Neuronal stem cell (in vitro differentiated cells): ENCODE measurements around the gene SLC23A3.

Source experiments
- DNase-seq: peaks from one replicate; pipeline ENCODE4 v3.0.0-alpha.2; 2013; ENCODE audit warnings: low spot score
- H2AFZ ChIP-seq: one replicate; pipeline ENCODE4 v1.6.1; 2013; ENCODE audit warnings: mild to moderate bottlenecking, low read length, inconsistent platforms
- H2AK5ac ChIP-seq: 2 replicates; pipeline ENCODE4 v1.6.1; 2013; ENCODE audit warnings: low read depth, mild to moderate bottlenecking, inconsistent platforms, low read length, moderate library complexity, mixed read lengths
- H2BK120ac ChIP-seq: 2 replicates; pipeline ENCODE4 v1.6.1; 2013; ENCODE audit warnings: low read depth, mild to moderate bottlenecking, inconsistent platforms, low read length, moderate library complexity, mixed read lengths
- H2BK12ac ChIP-seq: one replicate; pipeline ENCODE4 v1.6.1; 2013; ENCODE audit warnings: low read length, inconsistent platforms
- H2BK15ac ChIP-seq: 2 replicates; pipeline ENCODE4 v1.6.1; 2013; ENCODE audit warnings: mild to moderate bottlenecking, low read length, inconsistent platforms, mixed read lengths
- H2BK5ac ChIP-seq: one replicate; pipeline ENCODE4 v1.6.1; 2013; ENCODE audit warnings: inconsistent platforms, mild to moderate bottlenecking, low read length, moderate library complexity
- H3K14ac ChIP-seq: one replicate; pipeline ENCODE4 v1.6.1; 2013; ENCODE audit warnings: low read length, inconsistent platforms
- H3K18ac ChIP-seq: 2 replicates; pipeline ENCODE4 v1.6.1; 2013; ENCODE audit warnings: low read length, inconsistent platforms
- H3K23ac ChIP-seq: 2 replicates; pipeline ENCODE4 v1.6.1; 2013; ENCODE audit warnings: low read depth, mild to moderate bottlenecking, mixed read lengths, low read length, inconsistent platforms; ENCODE audit not compliant: poor library complexity
- H3K27ac ChIP-seq: replicated peaks from 3 replicates; pipeline ENCODE4 v1.5.1; 2013; ENCODE audit warnings: low read length, inconsistent platforms
- H3K27me3 ChIP-seq, 3 experiments: 2 replicates each; pipeline ENCODE4 v1.6.1; 2013; ENCODE audit warnings: low read length in 3 of 3, mild to moderate bottlenecking in 2 of 3, inconsistent platforms in 1 of 3, low read depth in 1 of 3, mixed read lengths in 1 of 3, moderate library complexity in 1 of 3; ENCODE audit not compliant: control insufficient read depth in 3 of 3, insufficient read depth in 3 of 3
- H3K36me3 ChIP-seq, 2 donors: replicated peaks in 1 of 2; 2 replicates each; pipeline ENCODE4 v1.6.1; 2013; ENCODE audit warnings: low read length in 2 of 2; ENCODE audit not compliant: control insufficient read depth in 2 of 2, insufficient read depth in 2 of 2
- H3K4ac ChIP-seq: 2 replicates; pipeline ENCODE4 v1.6.1; 2013; ENCODE audit warnings: inconsistent platforms, mild to moderate bottlenecking, low read length, moderate library complexity
- H3K4me1 ChIP-seq, 2 donors: 1 replicate in 1 of 2; 2 replicates in 1 of 2; pipeline ENCODE4 v1.6.1; 2013; ENCODE audit warnings: low read length in 2 of 2, low read depth in 1 of 2; ENCODE audit not compliant: control insufficient read depth in 2 of 2, insufficient read depth in 1 of 2
- H3K4me2 ChIP-seq: one replicate; pipeline ENCODE4 v1.6.1; 2013; ENCODE audit warnings: mild to moderate bottlenecking, low read length, inconsistent platforms; ENCODE audit not compliant: insufficient read depth, poor library complexity, severe bottlenecking
- H3K4me3 ChIP-seq, 2 donors: 2 replicates each; pipeline ENCODE4 v1.5.1; 2013; ENCODE audit warnings: low read length in 2 of 2, mild to moderate bottlenecking in 2 of 2, inconsistent platforms in 1 of 2, moderate library complexity in 1 of 2
- H3K79me1 ChIP-seq: one replicate; pipeline ENCODE4 v1.6.1; 2013; ENCODE audit warnings: low read depth, mild to moderate bottlenecking, inconsistent platforms, low read length, moderate library complexity
- H3K9ac ChIP-seq: one replicate; pipeline ENCODE4 v1.6.1; 2013; ENCODE audit warnings: mild to moderate bottlenecking, low read depth, low read length, inconsistent platforms; ENCODE audit not compliant: poor library complexity
- H3K9me3 ChIP-seq, 2 donors: replicated peaks in 1 of 2; 2 replicates each; pipeline versions ENCODE3 to v1.6.1; 2013; ENCODE audit warnings: low read length in 2 of 2, mild to moderate bottlenecking in 2 of 2, inconsistent platforms in 1 of 2, low read depth in 1 of 2, mixed read lengths in 1 of 2, moderate library complexity in 1 of 2; ENCODE audit not compliant: control insufficient read depth in 2 of 2, insufficient read depth in 1 of 2
- H4K8ac ChIP-seq: one replicate; pipeline ENCODE4 v1.6.1; 2013; ENCODE audit warnings: low read depth, mild to moderate bottlenecking, inconsistent platforms, low read length, moderate library complexity
- H4K91ac ChIP-seq: one replicate; pipeline ENCODE4 v1.6.1; 2013; ENCODE audit warnings: low read length, low read depth, mild to moderate bottlenecking, inconsistent platforms; ENCODE audit not compliant: poor library complexity
- WGBS, 2 donors: extraction: QIAGEN DNeasy Blood & Tissue Kit; methylation state at CpG; one replicate each; pipeline ENCODE4 v1.1.7; 2013; ENCODE audit warnings: missing lambda C conversion rate in 2 of 2, mixed read lengths in 1 of 2; ENCODE audit not compliant: insufficient read length in 2 of 2, insufficient replicate concordance in 1 of 2; ENCODE audit errors: extremely low coverage in 2 of 2; 5-methylcytosine and 5-hydroxymethylcytosine counted together

The SLC23A3 gene

GRCh38 chr2:219197388-219197787 is 27.6 kb upstream of the SLC23A3 start:
- no peak overlapping the region for H3K14ac ChIP-seq
- no peak for DNase-seq

GRCh38 chr2:219186754-219187456 is 17.1 kb upstream of the SLC23A3 start:
- Histone ChIP-seq H3K4me2 (no peak overlapping the region), H3K9me3 (no peaks in the 10 kb centered on the region), H3K4ac (no peak overlapping the region), H2AK5ac (no peak overlapping the region), H2BK120ac (no peak overlapping the region), H2BK5ac (no peak overlapping the region), H3K4me3 (no peak overlapping the region), H3K9ac (no peak overlapping the region), H3K4me1 (no peaks in the 10 kb centered on the region), H3K36me3 (peaks cover 14 to 26% of the 10 kb centered on the region in 2 donors), H2AFZ (no peak overlapping the region), H2BK12ac (no peak overlapping the region), H3K27ac (no peak overlapping the region), H2BK15ac (no peak overlapping the region), H3K14ac (no peak overlapping the region), H3K27me3 (no peaks in the 10 kb centered on the region), H3K79me1 (no peaks in the 10 kb centered on the region), H3K18ac (no peak overlapping the region), H4K8ac (no peak overlapping the region), H3K23ac (no peak overlapping the region), H4K91ac (no peak overlapping the region)
- no CpG with 5 or more reads among the region's 7 CpGs for WGBS, 2 donors
- no peak for DNase-seq

More at GRCh38 chr2:219197388-219197787, 27.6 kb upstream of the SLC23A3 start:
- Histone ChIP-seq H2BK120ac (no peak overlapping the region), H3K4me3 (no peak overlapping the region), H2AFZ (no peak overlapping the region), H3K9ac (no peak overlapping the region), H3K36me3 (no peaks in the 10 kb centered on the region), H4K91ac (no peak overlapping the region), H3K9me3 (no peaks in the 10 kb centered on the region), H2BK15ac (no peak overlapping the region), H3K27ac (no peak overlapping the region), H3K4me2 (no peak overlapping the region), H3K4me1 (peaks cover 0 to 2% of the 10 kb centered on the region in 2 donors), H2BK5ac (no peak overlapping the region), H3K4ac (no peak overlapping the region), H3K27me3 (peaks cover 0 to 2% (median 0%) of the 10 kb centered on the region in 3 experiments), H3K18ac (no peak overlapping the region), H2AK5ac (no peak overlapping the region), H2BK12ac (no peak overlapping the region), H3K79me1 (no peaks in the 10 kb centered on the region), H4K8ac (no peak overlapping the region), H3K23ac (no peak overlapping the region)
- no CpG with 5 or more reads among the region's 1 CpG for WGBS, 2 donors

DNA sequence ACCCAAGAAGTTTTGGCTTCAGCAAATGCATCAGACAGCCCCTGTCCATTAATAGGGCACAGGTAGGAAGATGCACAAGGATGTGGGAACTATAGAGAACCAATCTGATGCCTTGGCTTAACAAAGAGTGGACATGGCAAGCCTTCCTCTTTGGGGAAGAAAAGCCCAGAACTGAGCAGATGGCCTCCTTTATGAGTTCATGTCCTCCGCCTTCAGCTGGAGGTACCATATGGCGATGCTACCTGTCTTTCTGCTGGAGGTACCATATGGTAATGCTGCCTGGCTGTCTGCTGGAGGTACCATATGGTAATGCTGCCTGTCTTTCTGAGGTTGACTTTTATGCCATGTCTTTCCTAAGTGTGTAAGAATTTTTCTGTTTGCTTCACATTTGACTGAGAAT is 14.3 kb upstream of the SLC23A3 start:
- Histone ChIP-seq H3K36me3 (peaks cover 33 to 52% of the 10 kb centered on the region in 2 donors), H2BK12ac (no peak overlapping the region), H2BK5ac (no peak overlapping the region), H3K23ac (no peak overlapping the region), H3K4me1 (no peaks in the 10 kb centered on the region), H2AK5ac (no peak overlapping the region), H4K91ac (no peak overlapping the region), H2AFZ (no peak overlapping the region), H2BK15ac (no peak overlapping the region), H3K14ac (no peak overlapping the region), H2BK120ac (no peak overlapping the region), H3K9ac (no peak overlapping the region), H3K79me1 (no peaks in the 10 kb centered on the region), H3K27me3 (no peaks in the 10 kb centered on the region), H3K9me3 (no peaks in the 10 kb centered on the region), H3K4me3 (no peak overlapping the region), H3K27ac (no peak overlapping the region), H3K4me2 (no peak overlapping the region), H3K18ac (no peak overlapping the region), H4K8ac (no peak overlapping the region), H3K4ac (no peak overlapping the region)
- no CpG with 5 or more reads among the region's 2 CpGs for WGBS, 2 donors
- no peak for DNase-seq

- no CpG with 5 or more reads among the region's 6 CpGs for WGBS, 2 donors
Observed at GRCh38 chr2:219183151-219183772, 13.4 kb upstream of the SLC23A3 start.

More at GRCh38 chr2:219183151-219183772, 13.4 kb upstream of the SLC23A3 start:
- H3K27ac ChIP-seq: no peak overlapping the region
- no peaks in the 10 kb centered on the region for H3K9me3 ChIP-seq
- H2BK15ac ChIP-seq: no peak overlapping the region
- H2BK12ac ChIP-seq: no peak overlapping the region
- no peak overlapping the region for H2BK5ac ChIP-seq
- H3K27me3 ChIP-seq: no peaks in the 10 kb centered on the region
- H3K4me2 ChIP-seq: no peak overlapping the region
- H3K36me3 ChIP-seq: peaks cover 33 to 52% of the 10 kb centered on the region in 2 donors
- H3K4ac ChIP-seq: no peak overlapping the region
- H3K9ac ChIP-seq: no peak overlapping the region
- no peak overlapping the region for H2AK5ac ChIP-seq
- no peak overlapping the region for H2BK120ac ChIP-seq
- no peak overlapping the region for H3K18ac ChIP-seq
- peaks cover 5 to 6% of the 10 kb centered on the region in 2 donors for H3K4me1 ChIP-seq
- no peak overlapping the region for H3K14ac ChIP-seq
- H3K23ac ChIP-seq: no peak overlapping the region
- no peak overlapping the region for H4K91ac ChIP-seq
- peaks cover 1% of the 10 kb centered on the region for H3K79me1 ChIP-seq
- H2AFZ ChIP-seq: no peak overlapping the region
- no peak overlapping the region for H3K4me3 ChIP-seq
- no peak for DNase-seq
- H4K8ac ChIP-seq: no peak overlapping the region
